HFF-Myc (cell line): ENCODE results near the gene MAGI1.

Experiments used
- DNase-seq: peaks from one replicate; pipeline ENCODE4 v3.0.0-alpha.2; 2011; ENCODE audit warnings: low read depth; ENCODE audit errors: extremely low read depth
- H3K4me3 ChIP-seq: replicated peaks from 2 replicates; pipeline ENCODE4 v1.5.1; 2011; ENCODE audit warnings: low read depth, mild to moderate bottlenecking, control low read depth, low read length
- CTCF ChIP-seq: IDR thresholded peaks from 2 replicates; pipeline ENCODE4 v1.5.1; 2012; ENCODE audit warnings: mild to moderate bottlenecking, low read depth, low read length, control low read depth; ENCODE audit errors: missing control alignments

The MAGI1 gene

GRCh38 chr3:65944252-65944651 is 94.5 kb downstream of the MAGI1 start:
- no peak overlapping the region for H3K4me3 ChIP-seq
- no peak for TF ChIP-seq CTCF
- DNase-seq = no peak

GRCh38 chr3:65939801-65940246 is 98.9 kb downstream of the MAGI1 start:
- TF ChIP-seq CTCF = no peak
- no peak for DNase-seq

DNA sequence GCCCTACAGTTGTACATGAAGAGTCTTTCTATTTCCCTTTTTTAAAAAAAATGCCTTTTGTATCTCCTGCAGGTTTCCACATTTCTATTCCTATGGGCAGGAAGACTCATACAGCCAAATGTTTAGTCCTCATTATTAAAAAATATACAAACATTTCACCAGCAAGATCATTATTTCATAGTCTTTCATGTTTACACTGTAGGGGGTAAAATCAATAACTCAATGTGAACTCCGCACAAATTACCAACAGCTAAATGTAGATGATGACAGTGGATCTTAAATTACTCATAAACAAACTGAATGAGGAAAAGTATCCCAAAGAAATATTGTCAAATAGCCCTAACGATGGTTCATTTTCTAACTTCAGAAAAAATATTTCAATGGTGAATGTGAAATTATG is 99.5 kb downstream of the MAGI1 start:
- no peak for TF ChIP-seq CTCF
- no peak overlapping the region for H3K4me3 ChIP-seq
- no peak for DNase-seq

More at GRCh38 chr3:65939801-65940246, 98.9 kb downstream of the MAGI1 start:
- H3K4me3 ChIP-seq = no peak overlapping the region

GRCh38 chr3:65938676-65939075 is 100.0 kb downstream of the MAGI1 start:
- no peak for TF ChIP-seq CTCF
- no peak overlapping the region for H3K4me3 ChIP-seq
- DNase-seq = no peak

GRCh38 chr3:65938147-65938546 is 100.6 kb downstream of the MAGI1 start:
- no peak for TF ChIP-seq CTCF
- no peak for DNase-seq
- H3K4me3 ChIP-seq = no peak overlapping the region

GRCh38 chr3:65936908-65937638 is 101.6 kb downstream of the MAGI1 start:
- no peak for DNase-seq
- H3K4me3 ChIP-seq = no peak overlapping the region
- no peak for TF ChIP-seq CTCF

- H3K4me3 ChIP-seq = no peak overlapping the region
- DNase-seq = no peak
- TF ChIP-seq CTCF = no peak
Observed at GRCh38 chr3:65935724-65936123, 103.0 kb downstream of the MAGI1 start.
